Panc1 (cell line): ENCODE results near the gene NFATC1. TPM values are rescaled to one million over a fixed set of nuclear protein-coding genes. Genes with fewer than 3 reads are reported as not detected.

ENCODE experiments used
- ATAC-seq: fragments of 200-7000 bp; cut with Tn5 transposase; 2 replicates; pipeline ENCODE4 v1.9.1; 2020; ENCODE audit warnings: mild to moderate bottlenecking, moderate library complexity
- BruUV-seq: library from RNA; stranded (reverse); fragments of 400-500 nt; replicated peaks from 2 replicates; lab custom pipeline; 2021; lab: Mats Ljungman, UMichigan
- CTCF ChIA-PET: fragments of 300-600 bp; sonication (Branson Sonifier 250); formaldehyde crosslinking; loops from one replicate; lab custom pipeline; 2022; ENCODE audit warnings: antibody characterized with exemption; lab: Charles Lee
- POLR2A ChIA-PET: fragments of 300-600 bp; sonication (Branson Sonifier 250); formaldehyde crosslinking; loops from one replicate; lab custom pipeline; 2022; ENCODE audit warnings: antibody characterized with exemption; lab: Charles Lee
- DNase-seq: peaks from one replicate; pipeline ENCODE4 v3.0.0-alpha.2; 2010; ENCODE audit warnings: low read depth, low spot score
- H3K27ac ChIP-seq: 2 replicates; pipeline ENCODE4 v1.5.1; 2011; ENCODE audit warnings: mild to moderate bottlenecking, low read length, inconsistent platforms
- H3K27me3 ChIP-seq: fragments of 200-500 bp; sonication (Bioruptor generic); 2 replicates; pipeline ENCODE4 v1.6.0; 2014; ENCODE audit warnings: low read length, inconsistent platforms; ENCODE audit not compliant: control insufficient read depth, insufficient read depth
- H3K36me3 ChIP-seq: fragments of 200-500 bp; sonication (Bioruptor generic); 2 replicates; pipeline ENCODE4 v1.5.1; 2014; ENCODE audit warnings: inconsistent platforms, mild to moderate bottlenecking, low read length, moderate library complexity; ENCODE audit not compliant: control insufficient read depth, insufficient read depth
- H3K4me1 ChIP-seq: 2 replicates; pipeline ENCODE4 v1.5.1; 2011; ENCODE audit warnings: inconsistent platforms, mild to moderate bottlenecking, low read length, moderate library complexity; ENCODE audit not compliant: control insufficient read depth, insufficient read depth
- H3K4me3 ChIP-seq, 2 experiments: 2 replicates each; pipeline ENCODE4 v1.5.1; 2011 to 2012; ENCODE audit warnings: low read depth in 2 of 2, low read length in 2 of 2, mild to moderate bottlenecking in 2 of 2, inconsistent platforms in 1 of 2, moderate library complexity in 1 of 2
- H3K9me3 ChIP-seq: fragments of 200-500 bp; sonication (Bioruptor generic); 2 replicates; pipeline ENCODE4 v1.5.1; 2014; ENCODE audit warnings: low read depth, mild to moderate bottlenecking, inconsistent platforms, low read length, moderate library complexity; ENCODE audit not compliant: control insufficient read depth, insufficient read depth
- CTCF ChIP-seq: fragments of 450-650 bp; IDR thresholded peaks from 2 replicates; pipeline ENCODE4 v1.5.1; 2017; ENCODE audit warnings: mild to moderate bottlenecking
- POLR2AphosphoS5 ChIP-seq: IDR thresholded peaks from 2 replicates; pipeline ENCODE4 v1.6.1; 2012; ENCODE audit warnings: mild to moderate bottlenecking, low read depth, low read length, moderate library complexity
- SIN3A ChIP-seq: IDR thresholded peaks from 2 replicates; pipeline ENCODE4 v1.6.1; 2012; ENCODE audit warnings: low read depth, mild to moderate bottlenecking, low read length, moderate library complexity, borderline replicate concordance; ENCODE audit not compliant: insufficient read depth
- TCF7L2 ChIP-seq: IDR thresholded peaks from 2 replicates; pipeline ENCODE4 v1.6.1; 2011; ENCODE audit warnings: mild to moderate bottlenecking, low read depth, low read length, inconsistent platforms
- in situ Hi-C: cut with HindIII; loops from 2 replicates; pipeline ENCODE4 v1.10.0; 2016; ENCODE audit warnings: low sequenced_read_pairs, low pct_unique_long_range_greater_than_20kb
- intact Hi-C: fragments of 100-400 bp; cut with micrococcal nuclease; formaldehyde crosslinking; loops from one replicate; pipeline ENCODE4 v1.10.0; 2022; ENCODE audit not compliant: unreplicated experiment
- total RNA-seq: library from RNA; stranded (reverse); gene quantifications from one replicate; pipeline ENCODE4 v1.2.1, GENCODE V29; 2021; ENCODE audit not compliant: unreplicated experiment
- TF ChIP-seq, protein P1 (sequence below), 2 experiments: IDR thresholded peaks; 2 replicates each; pipeline ENCODE4 v1.6.1; 2011 to 2012; ENCODE audit warnings: low read depth in 2 of 2, control low read depth in 1 of 2, low read length in 1 of 2, mild to moderate bottlenecking in 1 of 2, moderate library complexity in 1 of 2; ENCODE audit not compliant: insufficient read depth in 1 of 2

NFATC1 gene
- total RNA-seq, 1 experiment from 2014 or later, result 30.8 TPM

DNA sequence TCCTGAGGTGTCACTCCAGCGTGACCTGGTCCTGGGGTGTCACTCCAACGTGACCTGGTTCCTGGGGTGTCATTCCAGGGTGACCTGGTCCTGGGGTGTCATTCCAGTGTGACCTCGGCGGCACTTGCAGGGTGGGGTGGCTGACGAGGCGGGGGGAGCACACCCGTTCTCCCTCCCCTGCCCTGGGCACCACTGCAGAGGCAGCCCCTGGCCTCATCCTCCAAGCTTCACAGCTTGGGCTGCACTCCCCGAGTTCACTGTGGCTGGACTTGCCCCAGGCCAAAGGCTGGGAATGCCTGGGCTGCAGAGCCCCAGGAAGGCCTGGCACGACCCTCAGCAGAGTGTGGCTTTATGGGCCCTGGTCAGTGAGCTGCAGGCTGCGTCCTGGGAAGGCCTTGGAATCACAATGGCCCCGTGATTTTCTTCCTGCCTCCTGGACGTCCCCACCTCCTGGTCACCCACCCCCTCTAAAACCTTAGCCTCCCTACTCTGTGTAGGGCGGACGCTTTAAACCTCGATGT is 88.3 kb downstream of the NFATC1 start:
- Histone ChIP-seq H3K27me3 (no peaks in the 10 kb centered on the region), H3K27ac (no peak overlapping the region), H3K4me3 (no peak overlapping the region), H3K4me1 (peaks cover 12% of the 10 kb centered on the region), H3K9me3 (no peaks in the 10 kb centered on the region), H3K36me3 (no peaks in the 10 kb centered on the region)
- in situ Hi-C loops (no loop called here), intact Hi-C loops (no loop called here)
- no peak for DNase-seq
- TF ChIP-seq SIN3A (no peak), CTCF (no peak), POLR2AphosphoS5 (no peak), TCF7L2 (no peak)
- TF ChIP-seq, protein P1, sequence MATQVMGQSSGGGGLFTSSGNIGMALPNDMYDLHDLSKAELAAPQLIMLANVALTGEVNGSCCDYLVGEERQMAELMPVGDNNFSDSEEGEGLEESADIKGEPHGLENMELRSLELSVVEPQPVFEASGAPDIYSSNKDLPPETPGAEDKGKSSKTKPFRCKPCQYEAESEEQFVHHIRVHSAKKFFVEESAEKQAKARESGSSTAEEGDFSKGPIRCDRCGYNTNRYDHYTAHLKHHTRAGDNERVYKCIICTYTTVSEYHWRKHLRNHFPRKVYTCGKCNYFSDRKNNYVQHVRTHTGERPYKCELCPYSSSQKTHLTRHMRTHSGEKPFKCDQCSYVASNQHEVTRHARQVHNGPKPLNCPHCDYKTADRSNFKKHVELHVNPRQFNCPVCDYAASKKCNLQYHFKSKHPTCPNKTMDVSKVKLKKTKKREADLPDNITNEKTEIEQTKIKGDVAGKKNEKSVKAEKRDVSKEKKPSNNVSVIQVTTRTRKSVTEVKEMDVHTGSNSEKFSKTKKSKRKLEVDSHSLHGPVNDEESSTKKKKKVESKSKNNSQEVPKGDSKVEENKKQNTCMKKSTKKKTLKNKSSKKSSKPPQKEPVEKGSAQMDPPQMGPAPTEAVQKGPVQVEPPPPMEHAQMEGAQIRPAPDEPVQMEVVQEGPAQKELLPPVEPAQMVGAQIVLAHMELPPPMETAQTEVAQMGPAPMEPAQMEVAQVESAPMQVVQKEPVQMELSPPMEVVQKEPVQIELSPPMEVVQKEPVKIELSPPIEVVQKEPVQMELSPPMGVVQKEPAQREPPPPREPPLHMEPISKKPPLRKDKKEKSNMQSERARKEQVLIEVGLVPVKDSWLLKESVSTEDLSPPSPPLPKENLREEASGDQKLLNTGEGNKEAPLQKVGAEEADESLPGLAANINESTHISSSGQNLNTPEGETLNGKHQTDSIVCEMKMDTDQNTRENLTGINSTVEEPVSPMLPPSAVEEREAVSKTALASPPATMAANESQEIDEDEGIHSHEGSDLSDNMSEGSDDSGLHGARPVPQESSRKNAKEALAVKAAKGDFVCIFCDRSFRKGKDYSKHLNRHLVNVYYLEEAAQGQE (IDR thresholded peaks at IDR 0.05; ENCODE audit: insufficient read depth in 1 of 2, low read depth in 2 of 2, low read length in 1 of 2), result no peak
- no TSS peak for BruUV-seq
- ChIA-PET POLR2A (no interaction called here), CTCF (no interaction called here)
- peak; percentile 23; the same call in 1 of the 2 replicates for ATAC-seq

- no peaks in the 10 kb centered on the region for H3K27me3 ChIP-seq
- no peaks in the 10 kb centered on the region for H3K36me3 ChIP-seq
- in situ Hi-C loops (no loop called here), intact Hi-C loops (no loop called here)
- TF ChIP-seq TCF7L2 (no peak), CTCF (no peak), POLR2AphosphoS5 (no peak), SIN3A (no peak)
- TF ChIP-seq, protein P1 (IDR thresholded peaks at IDR 0.05; ENCODE audit: insufficient read depth in 1 of 2, low read depth in 2 of 2, low read length in 1 of 2), result no peak
- BruUV-seq, result no TSS peak
- CTCF ChIA-PET, result no interaction called here
- H3K4me1 ChIP-seq, result peaks cover 12% of the 10 kb centered on the region
- DNase-seq (no peak), ATAC-seq (peak; percentile 57)
- peak overlapping the region; percentile 55; the same call in 1 of the 2 replicates for H3K27ac ChIP-seq
- POLR2A ChIA-PET, result no interaction called here
- H3K9me3 ChIP-seq, result no peaks in the 10 kb centered on the region
- no peak overlapping the region for H3K4me3 ChIP-seq
These were observed 89.2 kb downstream of the NFATC1 start for GRCh38 chr18:79484661-79485621.
